Prostate gland (tissue), 2 donors: Measurements from ENCODE around the gene FARP1. TPM values are rescaled to one million over a fixed set of nuclear protein-coding genes. Genes with fewer than 3 reads are reported as not detected.

Experiments
- DNase-seq: peaks from one replicate; pipeline ENCODE4 v3.0.0-alpha.2; 2019; ENCODE audit warnings: low spot score
- H3K27ac ChIP-seq, 2 donors: fragments of 200-600 bp; sonication (generic); 2 replicates each; pipeline ENCODE4 v1.5.1; 2017 to 2019
- H3K27me3 ChIP-seq: fragments of 200-600 bp; sonication (generic); replicated peaks from 2 replicates; pipeline ENCODE4 v1.5.1; 2019; ENCODE audit not compliant: insufficient read depth
- H3K36me3 ChIP-seq, 2 donors: fragments of 200-600 bp; sonication (generic); 1 replicate in 1 of 2; 2 replicates in 1 of 2; pipeline versions ENCODE4 v1.5.1 to v1.8.1; 2017 to 2019
- H3K4me1 ChIP-seq: fragments of 200-600 bp; sonication (generic); replicated peaks from 2 replicates; pipeline ENCODE4 v1.5.1; 2019
- H3K4me3 ChIP-seq, 2 donors: fragments of 200-600 bp; sonication (generic); 2 replicates each; pipeline ENCODE4 v1.5.1; 2017 to 2019
- H3K9me3 ChIP-seq: fragments of 200-600 bp; sonication (generic); 2 replicates; pipeline ENCODE4 v1.5.1; 2017
- POLR2A ChIP-seq: fragments of 450-650 bp; IDR thresholded peaks from one replicate; pipeline ENCODE4 v1.6.1; 2016; ENCODE audit warnings: antibody characterized with exemption, mild to moderate bottlenecking
- POLR2AphosphoS5 ChIP-seq: sonication (generic); formaldehyde crosslinking; IDR thresholded peaks from one replicate; pipeline ENCODE4 v1.6.1; 2017; ENCODE audit warnings: antibody characterized with exemption
- WGBS: methylation state at CpG from one replicate; pipeline ENCODE4 v1.1.5; 2018; 5-methylcytosine and 5-hydroxymethylcytosine counted together
- intact Hi-C: fragments of 100-400 bp; cut with DNase I; formaldehyde crosslinking; loops from one replicate; pipeline ENCODE4 v1.14.2; 2022
- total RNA-seq, 2 donors: library from RNA; depleted of rRNA; stranded (reverse); fragments of >200 nt; gene quantifications; one replicate each; pipeline ENCODE4 v1.1.0, GENCODE V29; 2016
- TF ChIP-seq, protein P1 (sequence below), 4 experiments: fragments of 200-600 bp in 2 of 4; fragments of 450-650 bp in 2 of 4; sonication (generic) in 2 of 4; IDR thresholded peaks; 1 replicate in 3 of 4; 2 replicates in 1 of 4; pipeline ENCODE4 v1.5.1; 2016 to 2019; ENCODE audit warnings: antibody characterized with exemption in 4 of 4, mild to moderate bottlenecking in 2 of 4, moderate library complexity in 2 of 4

The FARP1 gene
- total RNA-seq, 2 donors from 2014 or later, result 70.6 to 77.5 TPM

DNA sequence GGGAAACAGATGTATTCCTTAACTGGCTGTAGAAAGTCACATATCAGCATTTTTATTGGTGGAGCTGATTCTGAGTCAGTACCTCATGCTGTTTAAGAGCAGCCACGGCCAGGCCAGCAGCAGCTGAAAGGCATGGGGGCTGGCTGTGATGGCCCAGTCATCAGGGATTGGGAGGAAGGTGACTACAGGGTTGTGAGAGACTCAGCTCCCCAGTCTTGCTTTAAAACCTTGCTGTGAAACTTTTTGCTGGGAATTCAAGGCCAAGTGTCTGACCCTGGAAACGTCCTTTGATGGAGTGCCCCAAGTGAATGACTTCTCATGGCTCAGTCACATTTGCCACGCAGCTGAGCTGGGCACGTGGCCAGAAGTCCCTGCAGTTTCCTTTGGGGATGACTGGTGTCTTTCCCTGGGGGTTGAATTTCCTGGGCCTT lies 73.3 kb downstream of the FARP1 start:
- no peaks in the 10 kb centered on the region for H3K9me3 ChIP-seq
- H3K4me3 ChIP-seq, result no peak overlapping the region
- no peak for DNase-seq
- intact Hi-C loops, result loop anchor here (5.0 kb wide), 1 partner anchor 994 kb away; the partner anchor contains the start of gene MBNL2
- no peaks in the 10 kb centered on the region for H3K36me3 ChIP-seq
- no peaks in the 10 kb centered on the region for H3K27me3 ChIP-seq
- no peak for TF ChIP-seq POLR2A
- TF ChIP-seq, protein P1, sequence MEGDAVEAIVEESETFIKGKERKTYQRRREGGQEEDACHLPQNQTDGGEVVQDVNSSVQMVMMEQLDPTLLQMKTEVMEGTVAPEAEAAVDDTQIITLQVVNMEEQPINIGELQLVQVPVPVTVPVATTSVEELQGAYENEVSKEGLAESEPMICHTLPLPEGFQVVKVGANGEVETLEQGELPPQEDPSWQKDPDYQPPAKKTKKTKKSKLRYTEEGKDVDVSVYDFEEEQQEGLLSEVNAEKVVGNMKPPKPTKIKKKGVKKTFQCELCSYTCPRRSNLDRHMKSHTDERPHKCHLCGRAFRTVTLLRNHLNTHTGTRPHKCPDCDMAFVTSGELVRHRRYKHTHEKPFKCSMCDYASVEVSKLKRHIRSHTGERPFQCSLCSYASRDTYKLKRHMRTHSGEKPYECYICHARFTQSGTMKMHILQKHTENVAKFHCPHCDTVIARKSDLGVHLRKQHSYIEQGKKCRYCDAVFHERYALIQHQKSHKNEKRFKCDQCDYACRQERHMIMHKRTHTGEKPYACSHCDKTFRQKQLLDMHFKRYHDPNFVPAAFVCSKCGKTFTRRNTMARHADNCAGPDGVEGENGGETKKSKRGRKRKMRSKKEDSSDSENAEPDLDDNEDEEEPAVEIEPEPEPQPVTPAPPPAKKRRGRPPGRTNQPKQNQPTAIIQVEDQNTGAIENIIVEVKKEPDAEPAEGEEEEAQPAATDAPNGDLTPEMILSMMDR (IDR thresholded peaks at IDR 0.05), result no peak
- no peak for TF ChIP-seq POLR2AphosphoS5
- 35% methylated on average over 4 of the region's 4 CpGs for WGBS
- peaks cover 16% of the 10 kb centered on the region for H3K4me1 ChIP-seq
- H3K27ac ChIP-seq, result no peak overlapping the region

DNA sequence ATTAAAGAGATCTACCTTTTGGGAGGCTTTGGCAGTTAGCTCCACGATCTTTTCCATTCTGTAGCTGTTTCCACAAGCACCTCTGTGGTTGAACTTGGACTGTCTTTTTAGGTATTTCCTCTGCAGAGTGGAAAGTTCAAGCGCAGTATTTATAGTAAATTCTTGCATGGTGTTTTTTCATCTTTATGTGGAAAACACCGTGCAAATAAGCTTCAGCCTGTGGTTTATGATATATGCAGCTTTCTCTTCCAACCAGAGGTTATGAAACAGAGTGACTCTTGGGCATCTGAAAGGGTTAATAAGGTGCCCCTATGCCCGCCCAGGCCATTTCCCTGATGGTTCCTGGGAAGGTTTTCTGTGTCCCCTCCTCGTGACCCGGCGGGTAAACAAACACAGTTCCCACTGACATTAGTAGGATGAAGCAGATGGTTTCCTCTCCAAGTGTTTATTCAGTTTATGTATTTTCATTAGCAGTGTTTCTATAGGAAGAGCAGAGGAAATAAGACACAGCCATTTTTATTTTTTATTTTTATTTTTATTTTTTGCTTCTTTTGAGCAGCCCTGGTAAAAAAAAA lies 73.9 kb downstream of the FARP1 start:
- peaks cover 21% of the 10 kb centered on the region for H3K4me1 ChIP-seq
- no peak for DNase-seq
- H3K4me3 ChIP-seq, result no peak overlapping the region
- H3K27me3 ChIP-seq, result no peaks in the 10 kb centered on the region
- no peaks in the 10 kb centered on the region for H3K36me3 ChIP-seq
- H3K27ac ChIP-seq, result no peak overlapping the region
- intact Hi-C loops, result loop anchor here (5.0 kb wide), 1 partner anchor 994 kb away; the partner anchor contains the start of gene MBNL2
- H3K9me3 ChIP-seq, result no peaks in the 10 kb centered on the region
- 54% methylated on average over 7 of the region's 7 CpGs for WGBS
- TF ChIP-seq, protein P1 (IDR thresholded peaks at IDR 0.05), result no peak
- TF ChIP-seq POLR2AphosphoS5 (no peak), POLR2A (no peak)

DNA sequence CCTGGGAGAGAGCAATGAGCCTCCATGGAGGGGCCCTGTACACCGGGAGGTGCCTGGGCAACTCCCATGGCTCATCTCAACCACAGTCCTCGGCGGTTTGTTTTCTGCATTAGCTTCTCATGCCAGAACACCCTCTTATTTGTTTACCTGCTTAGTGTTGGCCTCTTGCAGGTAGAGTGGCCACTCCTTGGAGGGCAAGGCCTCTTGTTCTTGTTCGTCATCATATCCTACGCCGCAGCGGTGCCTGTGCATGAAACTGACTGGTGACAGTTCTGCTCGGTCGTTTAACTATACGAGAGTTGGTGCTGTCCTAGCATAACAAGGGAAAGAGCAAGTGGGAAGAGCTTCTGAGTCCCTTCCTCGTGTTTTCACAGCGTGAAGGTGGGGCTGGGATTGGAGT lies 74.7 kb downstream of the FARP1 start:
- Histone ChIP-seq H3K36me3 (no peaks in the 10 kb centered on the region), H3K4me1 (peaks cover 26% of the 10 kb centered on the region), H3K27me3 (no peaks in the 10 kb centered on the region), H3K27ac (no peak overlapping the region), H3K9me3 (no peaks in the 10 kb centered on the region), H3K4me3 (no peak overlapping the region)
- TF ChIP-seq, protein P1 (IDR thresholded peaks at IDR 0.05), result no peak
- no peak for TF ChIP-seq POLR2A
- no peak for TF ChIP-seq POLR2AphosphoS5
- intact Hi-C loops, result loop anchor here (5.0 kb wide), 1 partner anchor 995 kb away; the partner anchor contains the start of gene MBNL2
- 77% methylated on average over 12 of the region's 12 CpGs for WGBS
- no peak for DNase-seq

DNA sequence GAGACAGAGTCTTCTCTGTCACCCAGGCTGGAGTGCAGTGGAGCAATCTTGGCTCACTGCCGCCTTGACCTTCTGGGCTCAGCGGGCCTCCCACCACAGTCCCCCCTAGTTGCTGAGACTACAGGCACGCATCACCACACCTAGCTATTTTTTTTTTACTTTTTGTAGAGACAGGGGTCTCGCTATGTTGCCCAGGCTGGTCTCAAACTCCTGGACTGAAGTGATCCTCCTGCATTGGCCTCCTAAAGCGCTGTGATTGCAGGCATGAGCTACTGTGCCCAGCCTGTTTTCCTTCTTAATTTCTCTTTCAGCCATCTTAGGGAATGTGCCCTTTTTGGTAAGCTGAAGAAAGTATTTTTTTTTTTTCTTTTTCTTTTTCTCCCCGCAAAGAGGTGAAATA lies 76.8 kb downstream of the FARP1 start:
- DNase-seq, result no peak
- WGBS, result 92% methylated on average over 6 of the region's 6 CpGs
- H3K27ac ChIP-seq, result no peak overlapping the region
- no peak overlapping the region for H3K4me3 ChIP-seq
- peaks cover 24% of the 10 kb centered on the region for H3K4me1 ChIP-seq
- H3K36me3 ChIP-seq, result no peaks in the 10 kb centered on the region
- intact Hi-C loops, result loop anchor here (5.0 to 10.0 kb wide), 2 partner anchors 75 to 997 kb away; partner anchors contain the start of genes FARP1 and MBNL2
- H3K27me3 ChIP-seq, result no peaks in the 10 kb centered on the region
- no peaks in the 10 kb centered on the region for H3K9me3 ChIP-seq
- TF ChIP-seq POLR2AphosphoS5 (no peak), POLR2A (no peak)
- TF ChIP-seq, protein P1 (IDR thresholded peaks at IDR 0.05), result no peak

DNA sequence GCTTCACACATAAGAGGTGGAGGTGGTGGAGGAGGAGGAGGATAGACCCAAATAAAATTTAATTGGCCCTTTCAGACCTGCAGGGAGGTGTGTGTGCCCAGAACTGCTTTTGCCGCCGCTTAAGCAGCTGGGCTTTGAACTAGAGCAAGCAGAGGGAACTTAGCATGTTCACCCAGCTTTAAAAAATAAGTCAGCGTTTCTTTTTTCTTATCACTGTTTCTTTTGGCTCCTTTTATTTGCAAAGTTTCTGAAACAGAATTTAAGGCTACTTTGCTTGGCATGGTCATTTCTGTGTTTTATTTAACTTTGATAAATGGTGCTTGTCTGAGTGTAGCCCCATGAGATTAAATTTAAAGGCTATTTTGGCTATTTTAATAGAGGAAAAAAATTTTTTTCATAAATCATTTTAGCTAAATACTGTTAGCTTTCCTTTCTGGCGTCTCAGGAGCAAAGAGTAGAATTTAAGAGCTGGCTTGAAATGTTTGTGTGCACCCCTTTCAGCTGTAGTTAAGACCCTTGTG lies 77.4 kb downstream of the FARP1 start:
- H3K4me1 ChIP-seq, result peaks cover 20% of the 10 kb centered on the region

More for the DNA sequence above, 77.4 kb downstream of the FARP1 start:
- H3K36me3 ChIP-seq, result no peaks in the 10 kb centered on the region
- no peaks in the 10 kb centered on the region for H3K27me3 ChIP-seq
- H3K9me3 ChIP-seq, result no peaks in the 10 kb centered on the region
- H3K4me3 ChIP-seq, result no peak overlapping the region
- WGBS, result 13% methylated on average over 4 of the region's 4 CpGs
- intact Hi-C loops, result loop anchor here (10.0 kb wide), 1 partner anchor 76 kb away; the partner anchor contains the start of gene FARP1
- no peak for DNase-seq
- no peak overlapping the region for H3K27ac ChIP-seq
- TF ChIP-seq POLR2AphosphoS5, result no peak
- no peak for TF ChIP-seq POLR2A
- TF ChIP-seq, protein P1 (IDR thresholded peaks at IDR 0.05), result no peak
